Stimulated activated CD8-positive, alpha-beta memory T cell treated with anti-CD3 and anti-CD28 coated beads, Interleukin-15, amount 100 ng/mL, for 24 hours (primary cell): Measurements from ENCODE around the gene RCOR1.
"Not testable (repeated sequence)": the region's sequence is repeated elsewhere in the genome, so short reads cannot be mapped to it uniquely, and the experiment has no call there.

Experiments
- DNase-seq: peaks from one replicate; pipeline ENCODE4 v3.0.0-alpha.2; 2020; ENCODE audit warnings: low read depth

Gene RCOR1

DNA sequence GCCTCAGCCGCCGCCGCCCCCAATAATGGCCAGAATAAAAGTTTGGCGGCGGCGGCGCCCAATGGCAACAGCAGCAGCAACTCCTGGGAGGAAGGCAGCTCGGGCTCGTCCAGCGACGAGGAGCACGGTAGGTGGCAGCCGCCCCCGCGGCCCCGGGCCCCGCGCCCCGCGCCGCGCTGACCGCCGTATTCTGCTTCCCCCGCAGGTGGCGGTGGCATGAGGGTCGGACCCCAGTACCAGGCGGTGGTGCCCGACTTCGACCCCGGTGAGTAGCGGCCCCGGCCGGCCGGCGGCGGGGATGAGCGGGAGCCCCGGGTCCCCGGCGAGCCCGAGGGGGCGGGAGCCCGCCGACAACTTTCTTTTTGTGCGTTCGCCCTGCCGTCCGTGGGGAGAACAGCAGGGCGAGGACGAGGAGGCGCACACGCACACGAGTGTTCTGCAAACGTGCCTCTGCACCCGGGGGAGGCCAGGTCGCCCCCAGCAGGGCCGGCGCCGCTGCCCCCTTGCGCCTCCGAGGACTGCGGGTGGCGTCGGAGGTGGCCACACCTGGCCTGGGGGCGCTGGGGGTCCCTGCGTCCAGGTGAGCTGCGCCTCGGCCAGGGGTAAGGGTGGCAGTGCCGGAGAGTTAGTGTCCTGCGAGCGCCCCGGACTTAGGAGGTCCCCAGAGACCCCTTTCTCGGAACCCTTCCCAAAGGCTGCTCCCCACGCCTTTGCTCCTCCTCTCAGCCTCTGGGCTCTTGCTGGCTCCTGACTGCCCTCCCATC is 794 bp downstream of the RCOR1 start:
- DNase-seq: peak; percentile 18

DNA sequence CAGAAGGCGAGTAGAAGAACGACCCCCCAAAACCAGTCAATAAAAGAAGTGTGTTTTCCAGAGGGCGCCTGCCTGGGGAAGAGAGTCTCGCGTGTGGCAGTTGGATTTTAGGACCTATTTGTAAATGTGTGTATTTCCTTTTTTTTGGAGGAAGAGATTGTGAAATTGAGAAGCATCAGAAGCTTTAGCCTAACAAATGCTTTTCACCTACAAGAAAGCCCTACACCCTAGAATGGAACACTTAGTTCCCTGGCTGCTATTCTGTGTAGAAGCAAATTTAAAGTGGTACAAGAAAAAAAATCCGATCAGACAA is 1.3 kb downstream of the RCOR1 start:
- DNase-seq: no peak

DNA sequence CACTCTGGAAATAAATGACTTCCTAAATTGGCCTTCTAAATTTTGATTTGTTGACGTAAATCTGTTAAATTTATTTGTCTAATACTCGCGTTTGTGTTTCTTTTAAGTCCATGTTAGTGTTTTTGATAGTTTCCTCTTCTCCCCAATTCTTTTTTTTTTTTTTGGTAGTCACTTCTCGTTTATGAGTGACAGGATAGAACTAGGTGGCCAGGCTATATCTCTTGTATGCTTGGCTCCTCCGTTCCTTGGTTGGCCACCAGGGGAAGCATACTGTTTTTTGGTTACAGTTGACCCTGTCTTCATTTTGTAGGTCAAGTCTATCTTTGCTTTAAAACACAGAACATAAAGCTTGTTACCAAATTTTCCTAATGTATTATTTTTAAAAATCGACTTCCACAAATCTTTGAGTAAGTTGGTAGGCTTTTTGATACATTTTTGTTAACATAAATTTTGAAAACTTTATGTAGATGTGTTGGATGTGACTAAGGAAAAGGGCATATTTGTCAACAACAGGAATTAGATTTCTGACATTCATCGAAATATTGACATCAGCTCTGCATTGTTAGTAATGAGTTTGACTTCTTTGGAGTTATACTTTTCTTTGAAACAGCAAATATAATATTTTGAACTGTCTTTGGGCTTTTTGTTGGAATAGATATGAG is 2.2 kb downstream of the RCOR1 start:
- DNase-seq: no peak

DNA sequence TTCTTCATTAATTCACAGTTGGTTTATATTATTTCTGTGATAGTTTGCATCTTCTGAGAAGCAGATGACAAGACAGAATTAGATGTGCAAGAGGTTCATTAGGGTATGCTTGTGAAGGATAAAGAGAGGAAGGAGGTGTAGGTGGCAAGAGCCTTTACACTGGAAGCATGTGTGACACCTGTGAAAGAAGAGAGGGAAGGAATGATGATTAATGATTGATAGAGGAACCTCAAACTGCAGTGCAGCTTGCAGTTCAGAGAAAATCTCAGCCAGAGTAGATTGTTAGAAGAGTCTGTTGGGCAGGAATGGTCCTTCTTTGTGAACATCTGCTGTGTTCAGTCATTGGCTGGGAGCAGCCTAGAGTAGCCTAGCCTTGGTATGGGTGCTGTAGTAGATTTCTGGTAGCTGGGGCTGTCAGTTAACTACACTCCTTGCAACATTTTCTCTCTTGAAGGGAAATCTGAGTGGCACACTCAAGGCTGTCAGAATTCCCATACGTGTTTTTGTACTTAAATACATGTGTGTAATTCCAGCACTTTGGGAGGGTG is 9.0 kb downstream of the RCOR1 start:
- DNase-seq: no peak

DNA sequence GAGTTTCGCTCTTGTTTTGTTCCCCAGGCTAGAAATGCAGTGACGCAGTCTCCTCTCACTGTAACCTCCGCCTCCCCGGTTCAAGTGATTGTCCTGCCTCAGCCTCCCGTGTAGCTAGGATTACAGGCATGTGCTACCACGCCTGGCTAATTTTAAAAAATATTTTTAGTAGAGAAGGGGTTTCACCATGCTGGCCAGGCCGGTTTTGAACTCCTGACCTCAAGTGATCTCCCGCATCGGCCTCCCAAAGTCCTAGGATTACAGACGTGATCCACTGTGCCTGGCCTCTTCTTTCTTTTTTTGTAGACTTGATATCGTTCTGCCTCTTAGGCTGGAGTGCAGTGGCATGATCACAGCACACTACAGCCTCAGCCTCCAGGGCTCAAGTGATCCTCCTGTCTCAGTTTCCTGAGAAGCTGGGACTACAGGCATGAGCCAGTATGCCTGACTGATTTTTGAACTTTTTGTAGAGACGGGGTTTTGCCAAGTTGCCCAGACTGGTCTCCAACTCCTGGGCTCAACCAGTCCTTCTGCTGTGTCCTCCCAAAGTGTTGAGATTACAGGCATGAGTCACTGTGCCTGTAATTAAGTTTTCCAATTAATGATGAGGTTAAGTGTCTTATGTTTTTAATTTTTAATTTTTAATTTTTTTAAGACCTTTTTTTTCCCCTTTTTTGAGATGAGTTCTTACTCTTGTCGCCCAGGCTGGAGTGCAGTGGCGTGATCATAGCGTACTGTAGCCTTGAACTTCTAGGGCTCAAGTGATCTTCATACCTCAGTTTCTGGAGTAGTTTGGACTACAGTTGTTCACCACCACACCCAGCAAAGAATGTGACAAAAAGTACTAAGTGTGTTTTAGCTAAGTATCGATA is 10.2 kb downstream of the RCOR1 start:
- DNase-seq: no peak

DNA sequence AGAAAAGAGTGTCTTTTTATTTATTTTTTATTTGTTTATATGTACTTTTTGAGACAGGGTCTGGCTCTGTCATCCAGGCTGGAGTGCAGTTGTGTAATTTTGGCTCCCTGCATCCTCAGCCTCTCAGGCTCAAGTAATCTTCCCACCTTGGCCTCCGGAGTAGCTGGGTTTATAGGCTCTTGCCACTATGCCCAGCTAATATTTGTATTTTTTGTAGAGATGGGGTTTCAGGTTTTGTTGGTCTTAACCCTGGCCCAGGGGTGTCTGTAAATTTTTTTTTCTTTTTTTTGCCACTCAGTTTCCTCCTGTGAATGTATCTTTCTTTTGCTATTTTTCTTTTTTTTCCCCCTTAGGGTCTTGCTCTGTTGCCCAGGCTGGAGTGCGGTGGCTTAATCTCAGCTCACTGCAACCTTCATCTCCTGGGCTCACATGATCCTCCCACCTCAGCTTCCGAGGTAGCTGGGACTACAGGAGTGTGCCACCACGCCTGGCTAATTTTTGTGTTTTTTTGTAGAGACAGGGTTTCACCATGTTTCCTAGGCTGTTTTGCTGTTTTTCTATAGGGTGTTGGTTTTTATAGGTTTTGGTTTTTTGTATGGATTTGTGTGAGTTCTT is 11.0 kb downstream of the RCOR1 start:
- DNase-seq: no peak

DNA sequence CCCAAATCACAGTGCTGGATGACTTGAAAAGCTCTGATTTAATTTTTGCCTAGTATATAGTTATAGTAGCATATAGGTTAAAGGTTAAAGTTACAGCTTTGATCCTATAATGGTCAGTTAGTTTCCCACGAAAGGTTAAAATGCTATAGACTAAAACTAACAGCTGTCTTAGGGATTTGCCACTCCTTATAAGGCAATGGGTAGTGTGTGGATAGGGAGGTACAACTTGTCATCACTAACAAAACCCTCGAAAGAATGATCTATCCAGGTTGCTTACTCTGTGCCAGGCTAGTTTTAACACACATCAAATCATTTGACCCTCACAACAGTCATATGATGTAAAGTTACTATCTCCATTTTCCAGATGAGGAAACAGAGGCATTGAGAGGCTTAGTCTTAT is 11.7 kb downstream of the RCOR1 start:
- DNase-seq: no peak

DNA sequence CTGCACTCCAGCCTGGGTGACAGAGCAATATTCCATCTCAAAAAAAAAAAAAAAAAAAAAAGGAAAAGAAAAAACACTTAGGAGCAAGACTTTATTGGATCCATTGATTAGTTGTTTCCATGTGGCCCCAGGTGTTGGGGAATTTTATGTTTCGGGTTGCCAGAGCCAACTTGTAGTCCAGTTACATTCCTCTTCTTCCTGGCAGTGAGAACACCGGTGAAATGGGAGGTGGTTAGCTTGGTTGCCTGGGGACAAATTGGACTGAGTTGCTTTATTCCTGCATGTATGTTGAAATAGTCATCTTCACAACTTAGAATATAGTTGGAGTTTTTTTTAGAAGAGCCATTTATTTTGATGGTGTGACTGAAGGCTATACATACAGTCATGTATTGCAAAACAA is 12.6 kb downstream of the RCOR1 start:
- DNase-seq: no peak

DNA sequence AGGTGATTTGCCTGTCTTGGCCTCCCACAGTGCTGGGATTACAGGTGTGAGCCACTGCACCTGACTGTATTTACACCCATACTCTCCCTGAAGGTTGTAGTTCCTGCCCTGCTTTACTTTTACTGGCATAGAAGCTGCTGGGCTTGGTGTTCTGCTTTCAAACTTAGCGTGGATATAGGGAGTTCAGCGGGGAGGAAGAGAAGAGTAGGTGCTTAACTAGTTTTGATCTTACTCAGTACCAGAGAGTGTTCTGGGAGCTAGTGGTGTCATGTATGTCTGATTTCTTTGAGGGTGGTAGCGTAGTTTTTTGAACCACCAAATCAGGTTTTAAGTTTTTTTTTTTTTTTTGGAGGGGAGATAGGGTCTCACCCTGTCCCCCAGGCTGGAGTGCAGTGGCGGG is 13.8 kb downstream of the RCOR1 start:
- no peak for DNase-seq

DNA sequence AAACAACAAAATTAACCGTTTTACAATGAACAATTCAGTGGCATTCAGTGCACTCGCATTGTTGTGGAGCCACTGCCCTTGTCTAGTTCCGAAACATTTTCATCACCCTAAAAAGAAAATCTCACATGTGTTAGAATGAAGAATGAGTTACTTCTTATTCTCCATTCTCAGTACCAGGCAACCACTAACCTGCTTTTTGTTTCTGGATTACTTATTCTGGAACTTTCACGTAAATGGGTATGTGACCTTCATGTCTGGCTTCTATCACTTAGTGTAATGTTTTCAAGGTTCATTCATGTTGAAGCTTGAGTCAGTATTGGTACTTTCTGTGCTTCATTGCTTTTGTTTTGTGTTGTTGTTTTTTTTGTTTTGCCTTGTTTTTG is 15.6 kb downstream of the RCOR1 start:
- DNase-seq: no peak

DNA sequence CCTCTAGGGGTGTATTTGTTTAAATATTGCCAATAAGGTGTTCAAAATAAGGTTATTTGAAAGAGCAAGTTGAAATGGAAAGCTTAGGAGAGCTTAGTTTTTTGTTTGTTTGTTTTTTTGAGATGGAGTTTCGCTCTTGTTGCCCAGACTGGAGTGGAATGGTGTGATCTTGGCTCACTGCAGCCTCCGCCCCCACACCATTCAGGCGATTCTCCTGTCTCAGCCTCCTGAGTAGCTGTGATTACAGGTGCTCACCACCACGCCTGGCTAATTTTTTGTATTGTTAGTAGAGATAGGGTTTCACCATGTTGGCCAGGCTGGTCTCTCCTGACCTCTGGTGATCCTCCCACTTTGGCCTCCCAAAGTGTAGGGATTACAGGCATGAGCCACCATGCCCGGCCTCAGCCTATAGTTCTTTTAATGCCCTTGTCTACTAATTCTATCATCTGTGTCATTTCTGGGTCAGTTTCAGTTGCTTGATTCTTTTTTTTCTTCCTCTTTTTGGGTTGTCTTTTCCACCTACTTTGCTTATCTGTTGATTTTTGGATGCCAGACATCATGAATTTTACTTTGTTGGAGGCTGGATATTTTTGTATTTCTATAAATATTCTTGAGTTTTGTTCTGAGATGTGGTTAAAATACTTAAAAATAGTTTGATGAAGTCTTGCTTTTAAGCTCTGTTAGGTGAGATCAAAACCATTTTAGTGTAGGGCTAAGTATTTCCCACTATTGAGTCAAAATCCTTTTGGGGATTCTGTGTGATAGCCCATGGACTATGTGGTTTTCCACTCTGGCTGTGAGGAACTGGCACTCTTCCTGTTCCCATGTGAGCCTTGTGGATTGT is 18.7 kb downstream of the RCOR1 start:
- DNase-seq: no peak

DNA sequence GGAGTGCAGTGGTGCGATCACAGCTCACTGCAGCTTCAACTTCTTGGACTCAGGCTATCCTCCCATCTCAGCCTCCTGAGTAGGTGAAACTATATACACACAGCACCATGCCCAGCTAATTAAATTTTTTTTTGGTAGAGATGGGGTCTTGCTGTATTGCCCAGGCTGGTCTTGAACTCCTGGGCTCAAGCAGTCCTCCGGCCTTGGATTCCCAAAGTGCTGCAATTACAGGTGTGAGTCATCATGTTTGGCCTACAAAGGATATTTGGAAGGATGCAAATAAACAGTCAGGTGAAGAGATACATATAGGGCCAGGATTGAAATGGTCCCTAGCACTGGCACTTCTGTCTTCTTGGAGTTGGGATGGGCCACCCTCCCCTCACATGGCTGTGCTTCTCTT is 23.9 kb downstream of the RCOR1 start:
- no peak for DNase-seq

DNA sequence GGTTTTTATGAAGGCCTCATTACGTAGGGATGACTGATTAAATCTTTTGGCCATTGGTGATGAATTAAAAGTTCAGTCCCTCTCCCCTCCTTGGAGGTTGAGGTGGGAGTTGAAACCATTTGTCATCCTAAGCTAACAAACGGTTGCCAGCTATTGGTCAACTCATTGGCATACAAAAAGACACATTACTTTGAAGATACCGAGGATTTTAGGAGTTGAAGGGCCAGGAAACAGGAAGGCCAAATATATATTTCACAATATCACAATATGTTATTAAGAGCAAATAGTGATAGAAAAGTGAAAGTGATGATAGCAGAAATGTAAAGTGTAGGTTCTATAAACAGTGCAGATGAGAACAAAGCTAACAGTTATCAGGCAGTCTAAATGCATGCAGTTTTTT is 24.4 kb downstream of the RCOR1 start:
- DNase-seq: no peak

DNA sequence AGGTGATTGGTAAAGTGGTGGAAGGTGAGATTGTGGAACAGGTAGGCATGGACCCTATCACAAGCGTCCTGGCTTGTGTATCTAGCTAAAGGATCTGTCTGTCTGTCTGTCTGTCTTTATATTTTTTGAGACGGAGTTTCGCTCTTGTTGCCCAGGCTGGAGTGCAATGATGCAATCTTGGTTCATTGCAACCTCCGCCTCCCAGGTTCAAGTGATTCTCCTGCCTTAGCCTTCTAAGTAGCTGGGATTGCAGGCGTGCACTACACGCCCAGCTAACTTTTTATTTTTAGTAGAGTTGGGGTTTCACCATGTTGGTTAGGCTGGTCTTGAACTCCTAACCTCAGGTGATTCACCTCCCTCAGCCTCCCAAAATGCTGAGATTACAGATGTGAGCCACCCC is 26.6 kb downstream of the RCOR1 start:
- DNase-seq: not testable (repeated sequence)

DNA sequence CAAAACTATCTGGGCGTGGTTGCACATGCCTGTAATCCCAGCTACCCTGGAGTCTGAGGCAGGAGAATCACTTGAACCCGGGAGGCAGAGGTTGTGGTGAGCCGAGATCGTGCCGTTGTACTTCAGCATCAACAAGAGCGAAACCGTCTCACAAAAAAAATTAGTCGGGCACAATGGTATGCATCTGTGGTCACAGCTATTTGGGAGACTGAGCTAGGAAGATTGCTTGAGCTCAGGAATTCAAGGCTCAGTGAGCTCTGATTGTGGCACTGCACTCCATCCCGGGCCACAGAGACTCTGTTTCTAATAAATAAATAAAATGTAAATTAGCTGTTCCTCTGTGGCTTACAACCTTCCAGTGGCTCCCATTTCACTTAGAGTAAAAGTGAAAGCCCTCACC is 28.0 kb downstream of the RCOR1 start:
- no peak for DNase-seq

DNA sequence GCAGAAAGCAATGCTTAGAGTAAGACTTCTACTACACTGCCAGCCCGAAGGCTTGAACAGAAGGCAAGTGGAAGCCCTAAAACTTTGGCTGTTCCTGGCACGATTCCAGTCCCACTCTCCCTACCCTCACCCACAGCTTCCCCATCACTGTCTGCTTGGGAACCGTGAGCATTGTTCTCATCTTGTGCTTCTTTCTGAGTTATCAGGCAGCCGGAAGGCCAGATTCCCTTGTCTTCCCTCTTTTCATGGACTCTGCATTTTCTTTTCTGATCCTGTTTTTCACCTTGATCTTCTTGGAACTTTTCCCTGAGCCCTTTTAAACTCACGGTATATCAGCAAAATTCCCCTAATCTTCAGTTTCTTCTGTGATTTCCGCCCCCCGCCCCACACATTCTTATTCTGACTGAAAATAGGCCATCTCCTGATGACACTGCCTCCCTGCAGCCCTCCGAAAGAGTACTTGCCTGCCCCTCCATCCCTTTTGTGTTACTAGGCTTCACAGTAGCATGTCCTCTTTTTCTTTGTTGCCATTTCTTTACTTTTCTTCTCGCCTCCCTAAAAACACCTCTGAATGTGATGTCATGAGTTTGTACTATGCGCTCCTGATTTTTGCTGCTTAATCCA is 29.9 kb downstream of the RCOR1 start:
- no peak for DNase-seq

DNA sequence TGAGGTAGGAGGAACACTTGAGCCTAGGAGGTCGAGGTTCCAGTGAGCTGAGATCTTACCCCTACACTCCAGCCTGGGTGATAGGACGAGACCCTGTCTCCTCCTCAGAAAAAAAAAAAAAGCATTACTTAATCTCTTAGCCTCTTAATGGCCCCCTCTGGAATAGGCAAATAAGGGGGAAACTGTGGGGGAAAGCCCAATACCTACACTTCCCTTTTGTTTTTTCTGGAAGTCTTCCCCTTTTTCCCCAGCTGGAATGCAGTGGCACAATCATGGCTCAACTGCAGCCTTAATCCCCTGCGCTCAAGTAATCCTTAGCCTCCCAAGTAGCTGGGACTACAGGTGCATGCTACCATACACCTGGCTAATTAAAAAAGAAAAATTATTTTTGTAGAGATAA is 32.2 kb downstream of the RCOR1 start:
- DNase-seq: no peak

DNA sequence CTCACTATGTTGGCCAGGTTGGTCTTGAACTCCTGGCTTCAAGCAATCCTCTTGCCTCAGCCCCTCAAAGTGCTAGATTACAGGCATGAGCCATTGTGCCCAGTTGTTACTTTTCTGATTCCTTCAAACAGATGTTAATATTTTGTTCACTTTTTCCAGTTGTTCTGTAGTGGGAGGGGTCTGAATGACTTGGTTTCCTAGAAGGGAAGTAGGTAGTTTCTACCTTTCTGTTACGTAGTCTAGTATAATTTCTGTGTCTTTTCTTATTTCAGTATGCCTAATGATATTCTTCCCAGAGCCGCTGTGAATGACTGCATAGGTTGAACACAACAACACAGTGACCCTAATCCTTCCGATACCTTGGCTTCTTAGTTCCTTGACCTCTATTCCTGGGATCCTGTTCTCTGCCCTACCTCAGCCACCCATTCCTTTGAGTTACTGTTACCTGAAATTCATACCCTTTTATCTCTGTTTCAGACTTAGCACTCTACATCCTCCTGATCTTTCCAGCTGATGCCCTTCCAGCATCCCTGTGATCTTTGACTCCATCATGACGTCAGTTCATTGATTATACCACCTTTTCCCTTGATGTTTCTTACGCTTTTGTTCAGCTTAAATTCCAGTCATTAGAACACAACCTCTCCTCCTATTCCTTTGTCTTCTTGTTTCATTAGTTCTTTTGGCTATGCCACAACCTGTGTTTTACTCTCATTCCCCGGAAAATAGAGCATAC is 33.3 kb downstream of the RCOR1 start:
- no peak for DNase-seq

DNA sequence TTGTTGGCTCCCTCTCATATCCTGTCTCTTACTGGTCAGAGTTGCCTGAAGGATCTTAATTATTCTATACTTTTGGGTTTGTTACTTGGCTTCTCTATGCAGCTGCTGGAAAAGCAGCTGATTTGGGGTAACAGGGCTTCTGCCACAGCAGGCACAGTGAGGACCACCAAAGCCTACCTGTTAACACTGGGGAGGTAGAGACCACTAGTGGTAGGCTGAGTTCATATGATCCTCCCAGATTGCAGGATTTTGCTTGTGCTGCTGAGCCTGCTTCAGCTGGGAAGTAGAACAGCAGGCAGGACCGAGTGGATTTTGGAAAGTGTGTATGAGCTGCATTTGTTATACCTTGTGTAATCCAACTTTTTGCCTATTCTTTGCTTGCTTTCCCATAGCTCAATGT is 34.1 kb downstream of the RCOR1 start:
- DNase-seq: no peak

DNA sequence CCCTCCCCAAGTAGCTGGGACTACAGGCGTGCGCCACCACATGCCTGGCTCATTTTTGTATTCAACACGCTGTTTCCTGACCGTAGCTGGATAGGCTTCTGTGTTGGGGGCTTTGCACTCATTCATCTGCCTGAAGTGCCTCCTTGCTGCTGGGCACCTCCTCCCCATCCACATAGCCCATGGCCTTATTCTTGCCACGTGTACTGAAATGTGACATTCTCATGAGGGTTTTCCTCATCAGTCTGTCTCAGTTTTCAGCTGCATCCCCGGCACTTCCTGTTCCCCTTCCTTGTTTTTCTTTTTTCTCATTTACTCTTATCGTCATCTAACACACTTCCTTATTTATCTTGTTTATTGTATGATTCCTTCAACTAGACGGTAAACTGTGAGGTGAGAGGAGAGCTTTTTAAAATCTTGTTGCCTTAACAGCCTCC is 36.6 kb downstream of the RCOR1 start:
- no peak for DNase-seq
